GM19372 (cell line): ENCODE data around the gene C14orf119.

Experiments used
- ATAC-seq: cut with Tn5 transposase; IDR thresholded peaks from one replicate; pipeline ENCODE4 v1.9.1; 2021; ENCODE audit warnings: mild to moderate bottlenecking, low read depth, moderate library complexity; ENCODE audit not compliant: unreplicated experiment

The C14orf119 gene

DNA sequence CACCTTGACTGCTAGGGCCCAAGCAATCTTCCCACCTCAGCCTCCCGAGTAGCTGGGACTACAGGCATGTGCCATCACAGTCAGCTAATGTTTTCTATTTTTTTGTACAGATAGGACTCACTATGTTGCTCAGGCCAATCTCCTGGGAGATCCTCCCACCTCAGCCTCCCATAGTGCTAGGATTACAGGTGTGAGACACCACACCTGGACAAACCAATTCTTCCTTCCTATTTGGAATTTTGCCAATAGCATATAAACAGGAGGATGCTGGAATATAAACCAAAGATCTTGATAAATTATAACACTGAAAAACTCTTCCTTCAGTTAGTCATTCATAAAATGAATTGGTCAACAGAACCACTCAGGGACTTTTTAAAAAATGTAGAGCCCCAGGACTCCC is 8.7 kb upstream of the C14orf119 start:
- no peak for ATAC-seq

DNA sequence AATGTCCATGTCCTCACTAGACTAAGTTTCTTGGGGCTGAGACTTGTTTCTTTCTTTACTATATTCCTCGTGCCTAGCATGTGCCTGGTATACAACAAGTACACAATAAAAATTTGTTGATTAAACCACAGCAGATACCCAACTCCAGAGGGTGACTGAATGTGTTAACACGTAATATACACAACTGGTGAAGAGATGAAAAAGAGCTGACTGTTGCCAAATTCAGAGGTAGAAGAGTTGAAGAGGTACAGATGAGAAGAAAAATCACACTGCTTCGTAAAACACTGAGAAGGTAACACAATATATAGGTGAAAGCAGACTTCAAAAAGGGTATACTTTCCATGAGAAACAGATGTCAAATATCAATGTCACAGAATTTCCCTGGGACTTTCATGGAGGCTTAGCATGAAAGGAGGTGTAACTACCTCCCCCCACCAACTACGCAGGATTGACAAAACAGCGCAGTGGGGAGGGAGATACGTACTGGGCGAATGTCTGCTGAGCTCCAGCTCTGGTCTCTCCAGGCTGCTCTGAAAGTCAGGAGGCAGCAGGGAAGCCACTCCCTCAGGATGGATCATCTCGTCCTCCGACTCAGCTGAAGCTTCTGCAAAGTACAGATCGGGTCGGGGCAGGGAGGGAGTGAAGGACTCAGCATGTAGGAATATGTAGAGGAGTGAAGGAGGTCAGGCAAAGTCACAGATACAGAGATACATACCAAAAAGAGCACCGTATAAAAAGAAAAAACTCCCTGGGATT is 5.6 kb upstream of the C14orf119 start:
- no peak for ATAC-seq

DNA sequence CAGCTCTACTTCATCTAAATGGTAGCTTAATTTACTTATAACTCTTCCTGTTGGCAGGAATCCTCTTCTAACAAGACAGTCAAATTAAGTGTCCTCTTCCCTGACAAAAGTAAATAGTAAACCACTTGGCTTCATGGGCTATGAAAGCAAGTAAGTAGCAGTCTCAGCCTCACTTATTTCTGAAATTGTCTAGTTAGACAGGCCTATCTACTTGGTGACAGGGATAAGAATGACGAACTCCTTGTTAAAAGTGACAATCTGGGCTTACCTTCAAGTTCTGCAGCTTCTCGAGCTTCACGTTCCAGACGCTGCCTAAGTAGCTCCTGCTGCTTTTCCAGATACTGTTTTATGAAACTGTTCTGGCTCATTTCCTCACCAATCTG is 5.1 kb upstream of the C14orf119 start:
- ATAC-seq = no peak

DNA sequence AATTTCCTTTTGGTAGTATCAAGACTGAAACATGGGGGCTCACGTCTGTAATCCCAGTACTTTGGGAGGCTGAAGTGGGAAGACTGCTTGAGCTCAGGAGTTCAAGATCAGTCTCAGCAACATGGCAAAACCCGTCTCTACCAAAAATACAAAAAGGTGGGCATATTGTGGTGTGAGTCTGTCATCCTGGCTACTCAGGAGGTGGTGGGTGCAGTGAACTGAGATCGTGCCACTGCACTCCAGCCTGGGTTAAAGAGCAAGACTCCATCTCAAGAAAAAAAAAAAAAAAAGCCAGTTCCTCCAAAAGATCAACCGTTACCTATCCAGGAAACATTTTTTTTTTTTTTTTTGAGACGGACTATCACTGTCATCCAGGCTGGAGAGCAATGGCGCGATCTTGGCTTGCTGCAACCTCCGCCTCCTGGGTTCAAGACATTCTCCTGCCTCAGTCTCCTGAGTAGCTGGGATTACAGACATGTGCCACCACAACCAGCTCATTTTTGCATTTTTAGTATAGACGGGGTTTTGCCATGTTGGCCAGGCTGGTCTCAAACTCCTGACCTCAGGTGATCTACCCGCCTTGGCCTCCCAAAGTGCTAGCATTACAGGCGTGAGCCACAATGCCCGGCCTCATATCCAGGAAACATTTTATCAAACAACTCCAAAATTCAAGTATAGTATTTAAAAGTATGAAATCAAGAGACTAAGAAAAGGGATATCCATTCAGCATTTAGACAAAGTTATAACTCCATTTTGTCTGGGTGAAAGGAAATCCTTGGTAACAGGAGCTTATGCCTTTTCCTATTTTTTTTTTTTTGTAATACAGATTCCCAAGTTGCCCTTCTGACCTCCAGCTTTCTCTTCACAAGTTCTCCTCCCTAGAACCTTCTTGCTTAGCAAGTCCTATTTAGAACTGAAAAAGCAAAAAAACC is 3.7 kb upstream of the C14orf119 start:
- ATAC-seq = no peak

DNA sequence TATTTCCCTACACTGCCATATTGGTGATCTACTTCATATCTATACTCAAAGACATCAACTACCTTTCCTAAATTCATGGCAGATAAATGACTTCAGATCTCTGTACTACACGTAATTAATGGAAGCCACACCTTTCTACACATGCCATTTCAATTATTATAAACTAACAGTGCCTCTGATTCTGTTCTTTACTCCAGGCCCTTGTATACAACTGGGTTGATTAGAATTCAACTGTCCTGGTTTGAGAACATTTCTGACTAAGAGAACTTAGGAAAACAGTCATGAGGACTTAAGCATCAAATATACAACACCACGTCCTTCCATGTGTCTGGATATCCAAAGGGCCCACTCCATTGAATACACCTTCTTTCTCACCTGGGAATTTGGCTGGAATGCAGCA is 2.2 kb upstream of the C14orf119 start:
- no peak for ATAC-seq

DNA sequence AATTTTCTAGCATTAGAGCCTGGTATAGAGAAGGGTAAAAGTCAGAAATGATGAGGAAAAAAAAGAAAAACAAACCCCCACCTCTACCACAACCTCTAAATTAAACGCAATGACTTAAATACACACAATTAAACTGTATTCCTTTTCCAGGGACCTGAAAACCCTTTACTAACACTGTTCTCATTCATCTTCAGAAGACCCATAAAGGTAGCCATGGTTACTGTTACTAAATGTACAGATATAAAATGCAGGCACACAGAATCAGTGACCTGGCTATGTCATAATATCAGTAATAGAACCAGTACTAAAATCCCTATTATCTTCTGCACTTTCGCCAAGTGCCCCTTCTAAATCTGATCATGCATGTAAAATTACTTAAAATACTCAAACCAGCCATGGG is 1.8 kb upstream of the C14orf119 start:
- ATAC-seq = no peak

DNA sequence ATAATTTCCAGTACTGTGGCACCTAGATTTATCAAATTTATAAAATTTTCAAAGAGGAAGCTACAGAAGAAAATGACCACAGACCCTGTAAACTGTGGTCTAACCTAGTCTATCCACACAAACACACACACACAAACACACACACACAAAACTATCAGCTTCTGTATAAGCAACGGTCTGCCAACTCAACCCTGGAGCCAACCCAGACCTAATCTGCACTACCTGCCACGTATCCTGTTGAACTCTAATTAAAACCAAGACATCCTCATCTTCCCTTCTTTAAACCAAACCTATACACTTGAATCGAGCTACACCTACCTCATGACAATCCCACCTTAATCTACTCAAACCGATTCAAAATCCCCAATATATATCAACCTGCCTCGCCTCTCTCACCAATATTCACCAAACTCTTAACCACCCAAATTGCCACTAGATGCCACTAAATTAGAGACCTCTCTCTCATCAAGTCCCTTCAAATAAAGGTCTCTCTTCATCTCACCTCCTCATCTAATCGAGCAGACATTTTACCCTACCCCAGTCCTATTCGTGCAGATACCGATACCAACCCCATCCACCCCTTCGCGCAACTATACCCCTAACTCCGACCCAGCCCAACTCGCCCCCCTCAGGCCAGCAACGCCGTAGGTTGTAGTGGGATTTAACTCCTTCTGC is 1.2 kb upstream of the C14orf119 start:
- ATAC-seq = no peak

DNA sequence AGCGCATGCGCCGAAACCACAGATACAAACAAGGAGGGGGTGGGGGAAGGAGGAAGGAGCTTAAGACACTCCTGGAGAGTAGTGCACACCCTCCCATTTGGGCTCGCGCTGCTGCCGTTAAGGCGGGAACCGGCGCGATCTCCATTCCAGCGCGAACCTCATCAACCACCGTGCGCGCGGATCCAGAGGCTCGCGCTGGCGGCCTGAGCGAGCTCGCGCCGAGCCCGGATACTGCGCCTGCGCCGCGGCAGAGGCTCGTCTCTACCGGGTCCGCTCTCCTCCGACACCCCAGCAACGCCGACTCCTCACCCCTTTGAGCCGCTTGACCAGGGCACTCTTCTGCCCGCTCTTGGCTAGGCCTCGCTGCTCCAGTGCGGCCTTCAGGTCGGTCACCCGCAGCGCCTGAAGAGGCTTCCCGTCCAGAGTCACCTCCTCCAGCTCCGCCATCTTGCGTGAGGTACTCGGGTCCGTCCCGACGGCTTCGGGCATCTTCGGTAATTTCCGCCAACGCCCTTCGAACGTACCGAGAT is 574 bp upstream of the C14orf119 start, which contains the start of gene ACIN1:
ACIN1 (minus strand) TSS at position 471 of the 530 bp plus-strand sequence; CDS start at position 447, 24 bp downstream.
- peak; percentile 35 for ATAC-seq

DNA sequence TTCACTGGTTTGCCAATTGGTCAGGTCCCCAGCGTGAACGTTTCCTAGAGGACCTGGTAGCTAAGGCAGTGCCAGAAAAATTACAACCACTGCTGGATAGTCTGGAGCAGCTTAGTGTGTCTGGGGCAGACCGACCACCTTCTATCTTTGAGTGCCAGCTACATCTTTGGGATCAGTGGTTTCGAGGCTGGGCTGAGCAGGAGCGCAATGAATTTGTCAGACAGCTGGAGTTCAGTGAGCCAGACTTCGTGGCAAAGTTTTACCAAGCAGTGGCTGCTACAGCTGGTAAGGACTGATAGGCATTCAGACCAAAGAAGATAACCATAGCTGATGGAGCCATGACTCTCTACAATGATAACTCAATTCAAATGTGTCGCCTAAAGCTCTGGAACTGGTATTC is 2.5 kb downstream of the C14orf119 start:
- no peak for ATAC-seq

DNA sequence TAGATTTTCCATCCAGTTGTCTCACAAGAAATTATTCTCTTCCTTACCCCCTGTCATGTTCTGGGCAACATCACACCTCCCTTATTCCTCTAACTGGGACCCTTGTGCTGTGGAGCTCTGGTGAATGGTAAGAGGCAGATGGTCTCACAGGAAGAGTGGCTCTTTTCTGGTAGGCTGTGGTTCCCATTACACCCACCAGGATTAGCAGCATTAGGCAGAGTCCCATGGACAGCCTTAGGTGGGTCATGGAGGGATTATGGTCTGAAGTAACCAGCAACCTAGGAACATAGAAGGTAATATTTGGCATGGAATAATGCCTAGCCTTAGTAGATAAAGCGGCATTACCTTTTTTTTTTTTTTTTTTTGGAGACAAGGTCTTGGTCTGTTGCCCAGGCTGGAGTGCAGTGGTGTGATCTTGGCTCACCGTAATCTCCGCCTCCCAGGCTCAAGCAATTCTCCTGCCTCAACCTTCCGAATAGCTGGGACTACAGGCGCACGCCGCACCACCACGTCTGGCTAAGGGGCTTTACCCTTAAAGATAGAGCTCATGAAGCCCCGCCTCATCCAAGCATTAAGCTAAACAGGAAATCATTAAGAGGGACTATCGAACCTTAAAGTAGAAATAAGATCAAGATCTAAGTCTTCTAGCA is 4.0 kb downstream of the C14orf119 start:
- ATAC-seq = no peak

DNA sequence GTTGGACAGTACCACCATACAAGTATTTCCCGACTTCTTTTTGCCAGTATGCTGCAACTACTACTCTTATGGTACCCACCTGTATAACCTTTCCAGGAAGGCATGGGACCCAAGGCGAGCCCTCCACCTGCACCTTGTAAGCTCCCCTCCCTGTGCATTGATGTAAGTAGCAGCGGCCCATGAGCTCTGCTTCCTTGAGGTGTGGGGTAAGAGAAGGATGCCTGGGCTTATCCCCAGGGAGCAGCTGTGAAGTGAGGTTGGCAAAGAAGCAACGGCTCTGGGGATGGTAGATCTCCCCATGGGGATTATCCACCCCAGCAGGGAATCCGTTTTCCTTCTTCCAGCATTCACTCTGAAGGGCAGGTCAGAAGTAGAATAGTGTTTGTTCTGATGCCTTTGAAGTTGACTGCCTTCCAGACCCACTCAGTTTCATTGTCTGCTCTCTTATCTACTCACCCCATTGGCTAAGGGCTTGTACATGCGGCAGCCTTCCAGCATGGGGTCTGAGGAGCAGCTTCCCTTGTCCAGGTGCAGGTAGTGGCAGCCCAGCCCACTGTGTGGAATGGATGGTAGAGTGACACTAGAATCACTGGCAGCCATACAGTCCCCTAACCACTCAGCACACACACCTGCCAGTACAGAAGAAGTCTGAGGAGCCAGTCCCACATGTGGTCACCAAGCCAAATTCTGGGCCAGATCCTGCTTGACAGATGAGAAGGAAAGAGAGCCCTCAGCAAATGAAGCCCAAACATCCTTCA is 6.1 kb downstream of the C14orf119 start:
- ATAC-seq = no peak

DNA sequence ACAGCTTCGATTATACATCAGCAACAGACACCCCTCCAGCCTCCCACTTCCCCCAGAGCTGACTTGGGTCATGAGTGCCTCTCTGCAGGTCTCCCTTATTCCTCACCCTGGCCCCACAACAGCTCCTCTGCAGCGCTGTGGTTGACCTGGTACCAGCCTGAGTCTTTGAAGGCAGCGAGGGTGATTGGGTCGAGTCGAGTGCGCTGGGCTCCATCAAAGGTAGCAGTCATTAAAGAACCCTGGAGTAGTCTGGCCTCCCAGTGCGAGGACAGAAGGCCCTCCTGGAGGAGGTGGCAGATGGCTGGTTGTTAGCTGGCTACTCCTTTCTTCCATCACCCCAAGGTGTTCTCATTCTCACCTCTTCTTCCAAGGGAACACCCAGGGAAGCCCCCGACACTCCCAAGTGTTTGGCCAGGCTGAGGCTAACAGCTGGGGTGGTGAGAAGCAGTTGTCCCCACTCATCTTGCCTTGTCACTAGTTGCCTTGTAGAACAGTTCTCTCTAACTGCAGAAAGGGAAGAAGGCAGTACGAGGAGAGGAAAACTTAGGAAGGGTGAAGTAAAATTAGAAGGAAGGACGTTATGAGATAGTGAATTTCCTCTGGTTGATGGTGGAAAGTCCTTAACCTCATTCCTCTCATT is 6.8 kb downstream of the C14orf119 start:
- ATAC-seq = no peak

DNA sequence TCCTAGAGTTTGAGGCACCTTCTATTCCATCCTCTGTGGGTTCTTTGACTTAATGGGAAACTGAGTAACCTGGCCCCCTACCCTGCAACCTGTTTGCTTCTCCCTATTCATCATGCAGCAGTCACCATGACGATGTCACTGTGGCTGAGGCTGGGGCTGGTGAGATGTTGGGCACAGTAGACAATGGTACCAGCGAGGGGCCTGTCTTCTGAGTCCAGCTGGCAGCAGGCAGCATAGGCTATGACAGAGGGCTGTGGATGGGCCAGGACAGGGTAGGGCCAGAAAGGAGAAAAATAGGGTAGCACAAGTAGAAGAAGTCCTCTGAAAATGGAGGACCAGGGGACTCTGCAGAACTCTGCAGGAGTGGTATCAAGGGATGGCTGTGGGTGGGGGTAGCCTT is 7.5 kb downstream of the C14orf119 start:
- no peak for ATAC-seq

DNA sequence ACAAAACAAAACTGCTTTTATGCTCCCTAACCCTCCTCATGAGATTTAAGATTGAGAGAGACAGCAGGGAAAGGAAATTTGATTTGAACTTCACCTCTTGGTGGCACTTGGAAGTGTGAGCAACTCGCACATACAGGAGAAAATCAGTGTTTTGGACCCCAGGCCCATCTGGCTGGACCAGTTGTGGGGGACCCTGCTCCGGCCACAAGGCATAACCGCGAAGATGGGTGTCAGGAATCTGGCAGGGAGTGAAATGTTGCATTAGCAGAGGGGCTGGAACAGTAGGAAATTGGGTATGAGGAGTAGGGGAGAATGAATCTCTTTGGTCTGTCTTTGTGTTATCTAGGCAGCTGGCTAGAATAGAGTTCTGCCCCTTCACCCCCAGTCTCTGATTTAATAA is 8.3 kb downstream of the C14orf119 start:
- ATAC-seq = no peak

DNA sequence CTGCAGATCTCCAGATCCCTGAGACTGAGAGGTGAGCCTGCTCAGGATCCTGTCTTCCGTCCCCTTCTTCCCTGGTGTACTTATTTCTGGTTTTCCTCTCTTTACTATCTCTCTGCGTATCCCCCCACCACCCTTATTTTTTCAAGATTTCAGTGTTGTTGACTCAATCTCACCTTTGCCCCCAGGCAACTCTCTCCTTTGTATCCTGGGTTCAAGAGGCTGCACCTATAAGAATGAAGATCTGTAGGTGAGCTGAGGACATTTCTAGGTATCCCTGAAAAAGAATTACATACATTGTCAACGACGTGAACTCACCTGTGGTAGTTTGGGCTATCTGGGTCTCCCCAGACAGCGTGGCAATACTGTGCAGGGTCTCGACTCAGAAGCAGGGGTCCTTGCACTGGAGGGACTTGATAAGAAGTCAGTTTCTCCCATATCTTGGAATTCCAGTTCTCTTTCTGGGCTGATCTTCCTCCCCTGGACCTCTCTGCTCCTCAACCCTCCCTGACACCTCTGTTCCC is 8.8 kb downstream of the C14orf119 start:
- ATAC-seq = no peak

DNA sequence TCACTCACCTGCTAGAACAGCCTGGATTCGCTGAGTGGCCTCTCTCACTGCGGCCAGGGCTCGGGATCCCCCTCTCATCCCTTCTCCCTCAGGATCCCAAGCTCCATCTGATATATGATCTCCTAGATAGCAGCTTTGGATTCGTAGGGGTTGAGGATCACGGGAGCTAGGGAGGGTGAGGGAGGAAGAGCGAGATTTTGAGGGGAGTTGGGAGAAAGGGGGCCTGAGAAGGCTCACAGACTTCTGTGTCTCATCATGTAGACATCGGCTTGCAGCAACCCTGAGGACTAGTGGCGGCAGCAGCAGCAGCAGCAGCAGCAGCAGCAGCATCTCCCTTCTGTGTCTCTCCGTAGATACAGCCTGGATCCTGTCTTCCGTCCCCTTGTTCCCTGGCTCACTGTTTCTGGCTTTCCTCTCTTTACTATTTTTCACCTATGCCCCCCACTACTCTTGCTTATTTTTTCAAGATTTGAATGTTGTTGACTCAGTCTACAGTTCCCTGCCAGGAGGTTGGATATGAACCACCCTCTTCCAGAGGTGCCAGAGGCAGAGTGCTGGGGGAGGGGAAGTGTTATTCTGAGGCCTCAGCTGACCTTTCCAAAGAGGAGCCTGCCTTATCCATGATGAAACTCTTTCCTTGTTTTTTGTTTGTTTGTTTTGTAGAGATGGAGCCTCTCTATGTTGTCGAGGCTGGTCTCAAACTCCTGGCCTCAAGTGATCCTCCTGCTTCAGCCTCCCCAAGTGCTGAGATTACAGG is 9.5 kb downstream of the C14orf119 start, which contains the start of gene CIROP:
CIROP (minus strand) TSS at position 399 of the 757 bp plus-strand sequence; CDS start at position 330, 69 bp downstream.
- ATAC-seq = no peak

DNA sequence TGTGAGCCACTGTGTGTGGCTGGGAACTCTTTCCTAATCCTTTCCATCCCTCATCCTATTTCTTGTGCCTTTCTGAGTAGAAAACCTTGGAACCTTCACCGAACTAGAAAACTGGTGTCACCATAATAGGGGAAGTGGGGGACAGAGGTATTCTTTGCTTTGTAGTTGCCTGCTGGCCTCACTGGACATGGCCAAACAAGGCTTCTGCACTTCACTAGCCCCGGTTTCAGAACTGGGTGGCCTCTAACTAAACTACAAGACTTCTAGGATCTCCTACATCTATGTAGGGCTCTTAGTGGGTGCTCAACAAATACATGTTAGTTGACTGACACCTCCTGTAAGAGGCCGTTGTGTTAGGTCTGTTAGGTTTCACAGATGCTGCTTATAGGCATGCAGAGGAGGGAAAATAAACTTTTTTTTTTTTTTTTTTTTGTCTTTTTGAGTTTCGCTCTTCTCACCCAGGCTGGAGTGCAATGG is 10.1 kb downstream of the C14orf119 start:
- ATAC-seq = no peak

DNA sequence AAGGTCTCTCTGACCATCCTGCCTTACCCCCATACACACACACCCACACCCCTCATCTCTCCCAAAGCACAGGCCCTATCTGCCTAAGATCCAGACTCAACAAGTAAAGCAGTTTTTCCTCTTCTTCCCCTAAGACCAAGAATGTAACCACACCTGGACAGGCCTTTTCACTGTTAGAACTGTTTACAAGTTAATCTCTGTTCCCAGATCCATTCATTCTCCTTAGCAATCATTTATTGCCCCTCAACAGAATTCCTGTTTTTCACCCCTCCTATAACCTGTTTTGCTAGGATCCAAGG is 11.4 kb downstream of the C14orf119 start:
- no peak for ATAC-seq
